HCT116 (cell line): ENCODE results near the gene CPTP. TPM values are rescaled to one million over a fixed set of nuclear protein-coding genes. Genes with fewer than 3 reads are reported as not detected.

Source experiments
- ATAC-seq: fragments of 200-7000 bp; cut with Tn5 transposase; 2 replicates; pipeline ENCODE4 v1.9.1; 2020; ENCODE audit warnings: mild to moderate bottlenecking, moderate library complexity
- BruUV-seq: library from RNA; stranded (reverse); fragments of 400-500 nt; replicated peaks from 2 replicates; lab custom pipeline; 2021; lab: Mats Ljungman, UMichigan
- CTCF ChIA-PET: fragments of 300-600 bp; sonication (Branson Sonifier 250); formaldehyde crosslinking; loops from one replicate; lab custom pipeline; 2021; ENCODE audit warnings: antibody characterized with exemption; lab: Charles Lee
- POLR2A ChIA-PET: fragments of 300-600, 350-600 bp; sonication (Branson Sonifier 250); formaldehyde crosslinking; loops from one replicate; lab custom pipeline; 2021; ENCODE audit warnings: antibody characterized with exemption; lab: Charles Lee
- RAD21 ChIA-PET, 2 experiments: fragments of 300-600 bp; sonication (Branson Sonifier 250); formaldehyde crosslinking; loops; one replicate each; lab custom pipeline; 2023; ENCODE audit warnings: low total read pairs in 2 of 2; ENCODE audit not compliant: uncharacterized antibody in 2 of 2, unreplicated experiment in 2 of 2, low non-redundant PET in 1 of 2; lab: Charles Lee
- DNase-seq: peaks from one replicate; pipeline ENCODE4 v3.0.0-alpha.2; 2010; ENCODE audit warnings: low read depth, low spot score
- H2AFZ ChIP-seq: fragments of 200-600 bp; shearing (Covaris generic), sonication (generic); 2 replicates; pipeline ENCODE4 v1.6.1; 2017; ENCODE audit warnings: low read depth, mixed run types, mixed read lengths, antibody characterized with exemption, low read length; ENCODE audit not compliant: poor library complexity, severe bottlenecking
- H3K27ac ChIP-seq: 2 replicates; pipeline ENCODE4 v1.5.1; 2012; ENCODE audit warnings: low read depth, low read length
- H3K27me3 ChIP-seq: fragments of 200-600 bp; sonication (generic); 2 replicates; pipeline ENCODE4 v1.6.1; 2016; ENCODE audit warnings: mixed run types, low read length, mixed read lengths; ENCODE audit not compliant: insufficient read depth
- H3K36me3 ChIP-seq, 2 experiments: fragments of 200-500 bp in 1 of 2; fragments of 200-600 bp in 1 of 2; sonication (Bioruptor generic) in 1 of 2; sonication (generic) in 1 of 2; 2 replicates each; pipeline versions ENCODE4 v1.5.1 to v1.6.1; 2014 to 2016; ENCODE audit warnings: low read length in 2 of 2, inconsistent platforms in 1 of 2, mixed read lengths in 1 of 2, mixed run types in 1 of 2; ENCODE audit not compliant: insufficient read depth in 2 of 2, control insufficient read depth in 1 of 2
- H3K4me1 ChIP-seq, 2 experiments: fragments of 200-600 bp in 1 of 2; sonication (generic) in 1 of 2; 2 replicates each; pipeline versions ENCODE4 v1.5.1 to v1.6.1; 2012 to 2017; ENCODE audit warnings: low read length in 2 of 2, inconsistent platforms in 1 of 2, mild to moderate bottlenecking in 1 of 2, mixed read lengths in 1 of 2, mixed run types in 1 of 2, moderate library complexity in 1 of 2; ENCODE audit not compliant: insufficient read depth in 2 of 2, control insufficient read depth in 1 of 2
- H3K4me2 ChIP-seq: fragments of 200-600 bp; sonication (generic); 2 replicates; pipeline ENCODE4 v1.6.1; 2017; ENCODE audit warnings: mixed run types, low read length, mixed read lengths
- H3K4me3 ChIP-seq, 2 experiments: fragments of 200-600 bp in 1 of 2; sonication (generic) in 1 of 2; replicated peaks in 1 of 2; 2 replicates each; pipeline ENCODE4 v1.5.1; 2011 to 2016; ENCODE audit warnings: low read length in 2 of 2, control low read depth in 1 of 2, low read depth in 1 of 2, mild to moderate bottlenecking in 1 of 2, mixed read lengths in 1 of 2, mixed run types in 1 of 2
- H3K79me2 ChIP-seq: fragments of 200-600 bp; sonication (generic); 2 replicates; pipeline ENCODE4 v1.6.1; 2017; ENCODE audit warnings: mild to moderate bottlenecking, mixed run types, low read length, moderate library complexity, mixed read lengths; ENCODE audit not compliant: insufficient read depth
- H3K9ac ChIP-seq: fragments of 200-600 bp; sonication (generic); 2 replicates; pipeline ENCODE4 v1.6.1; 2016; ENCODE audit warnings: low read length, mixed read lengths
- H3K9me2 ChIP-seq: fragments of 200-600 bp; sonication (generic), shearing (Covaris generic); 2 replicates; pipeline ENCODE4 v1.6.1; 2017; ENCODE audit warnings: mixed run types, mild to moderate bottlenecking, moderate library complexity; ENCODE audit not compliant: insufficient read depth
- H3K9me3 ChIP-seq, 2 experiments: fragments of 200-500 bp in 1 of 2; fragments of 200-600 bp in 1 of 2; sonication (Bioruptor generic) in 1 of 2; sonication (generic) in 1 of 2; 2 replicates each; pipeline ENCODE4 v1.6.1; 2014 to 2017; ENCODE audit warnings: low read length in 2 of 2, mixed read lengths in 2 of 2, inconsistent platforms in 1 of 2, low read depth in 1 of 2, mild to moderate bottlenecking in 1 of 2, mixed run types in 1 of 2, moderate library complexity in 1 of 2; ENCODE audit not compliant: control insufficient read depth in 1 of 2, insufficient read depth in 1 of 2
- H4K20me1 ChIP-seq: fragments of 200-600 bp; sonication (generic), shearing (Covaris generic); 2 replicates; pipeline ENCODE4 v1.6.1; 2017; ENCODE audit warnings: mixed run types, mild to moderate bottlenecking, moderate library complexity; ENCODE audit not compliant: insufficient read depth
- CBX3 ChIP-seq: IDR thresholded peaks from 2 replicates; pipeline ENCODE4 v1.6.1; 2012; ENCODE audit warnings: low read depth
- CEBPB ChIP-seq: IDR thresholded peaks from 2 replicates; pipeline ENCODE4 v1.6.1; 2012; ENCODE audit warnings: low read depth
- EGR1 ChIP-seq: IDR thresholded peaks from 2 replicates; pipeline ENCODE4 v1.6.1; 2012; ENCODE audit warnings: low read depth
- ELF1 ChIP-seq: IDR thresholded peaks from 2 replicates; pipeline ENCODE4 v1.6.1; 2012; ENCODE audit warnings: low read depth, borderline replicate concordance
- FOSL1 ChIP-seq: IDR thresholded peaks from 2 replicates; pipeline ENCODE4 v1.6.1; 2012; ENCODE audit warnings: low read depth
- POLR2A ChIP-seq: IDR thresholded peaks from 2 replicates; pipeline ENCODE4 v1.7.0; 2011; ENCODE audit warnings: borderline replicate concordance; ENCODE audit not compliant: insufficient read depth, insufficient read length; ENCODE audit errors: extremely low read depth
- POLR2AphosphoS5 ChIP-seq: IDR thresholded peaks from 2 replicates; pipeline ENCODE4 v1.6.1; 2011; ENCODE audit warnings: mild to moderate bottlenecking, low read depth, low read length, moderate library complexity
- SIN3A ChIP-seq: IDR thresholded peaks from 2 replicates; pipeline ENCODE4 v1.6.1; 2012; ENCODE audit warnings: low read depth
- TCF7L2 ChIP-seq: IDR thresholded peaks from 2 replicates; pipeline ENCODE4 v1.7.0; 2011; ENCODE audit warnings: borderline replicate concordance, inconsistent platforms; ENCODE audit not compliant: insufficient read depth, insufficient read length; ENCODE audit errors: extremely low read depth
- YY1 ChIP-seq: IDR thresholded peaks from 2 replicates; pipeline ENCODE4 v1.6.1; 2011; ENCODE audit warnings: low read length, low read depth, moderate library complexity, mild to moderate bottlenecking; ENCODE audit not compliant: insufficient replicate concordance; ENCODE audit errors: extremely low read depth
- ZFX ChIP-seq: fragments of 450-650 bp; IDR thresholded peaks from 2 replicates; pipeline ENCODE4 v1.6.1; 2017
- ZNF274 ChIP-seq: fragments of 200-500 bp; sonication (Bioruptor generic); IDR thresholded peaks from 2 replicates; pipeline ENCODE4 v1.6.1; 2014; ENCODE audit warnings: mild to moderate bottlenecking, low read depth, low read length, inconsistent platforms
- intact Hi-C: fragments of 100-400 bp; cut with micrococcal nuclease; formaldehyde crosslinking; loops from 2 replicates; pipeline ENCODE4 v1.10.0; 2022
- total RNA-seq: library from RNA; stranded (reverse); gene quantifications from one replicate; pipeline ENCODE4 v1.2.1, GENCODE V29; 2021; ENCODE audit not compliant: unreplicated experiment
- TF ChIP-seq, protein P1 (sequence below): IDR thresholded peaks from 2 replicates; pipeline ENCODE4 v1.6.1; 2012

Gene CPTP
- total RNA-seq, 1 experiment from 2014 or later, result 16.3 TPM

DNA sequence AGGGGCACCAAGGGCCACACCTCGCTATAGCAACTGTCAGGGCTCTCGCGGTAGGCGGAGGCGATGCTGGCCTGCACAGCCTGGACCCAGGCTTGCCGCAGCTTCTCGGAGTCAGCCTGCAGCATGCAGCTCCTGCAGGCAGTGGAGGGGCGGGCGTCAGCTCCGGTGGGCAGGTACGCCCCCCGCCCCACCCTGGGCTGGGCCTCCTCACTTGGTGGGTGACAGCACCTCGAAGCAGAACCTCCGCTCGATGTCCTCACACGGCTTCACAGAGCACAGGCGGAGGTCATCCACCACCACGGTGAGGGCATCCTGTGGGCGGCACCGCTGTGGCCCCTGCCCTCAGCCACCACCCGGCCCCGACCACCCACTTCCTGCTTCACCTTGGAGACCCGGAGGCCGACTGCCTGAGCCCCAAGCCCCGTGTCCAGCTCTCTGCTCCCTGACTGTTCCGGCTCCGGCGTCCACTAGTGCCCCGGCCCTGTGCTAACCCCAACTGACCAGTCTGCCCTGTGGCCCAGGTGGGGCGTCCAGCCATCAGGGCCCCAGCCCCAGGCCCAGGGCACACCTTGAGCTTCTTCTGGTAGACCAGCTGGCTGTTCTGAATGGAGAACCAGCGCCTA is 26.7 kb upstream of the CPTP start:
- Histone ChIP-seq H3K79me2 (no peaks in the 10 kb centered on the region), H3K36me3 (no peaks in the 10 kb centered on the region), H4K20me1 (no peaks in the 10 kb centered on the region), H3K4me3 (no peak overlapping the region), H2AFZ (no peak overlapping the region), H3K4me1 (peaks cover 0 to 15% of the 10 kb centered on the region in 2 experiments; a peak in 2 of 4 replicates), H3K9ac (no peak overlapping the region), H3K27ac (no peak overlapping the region), H3K9me2 (no peaks in the 10 kb centered on the region), H3K9me3 (no peaks in the 10 kb centered on the region), H3K27me3 (no peaks in the 10 kb centered on the region), H3K4me2 (no peak overlapping the region)
- POLR2A ChIA-PET, result no interaction called here
- intact Hi-C loops, result no loop called here
- no TSS peak for BruUV-seq
- ATAC-seq (no peak), DNase-seq (no peak)
- CTCF ChIA-PET, result no interaction called here
- TF ChIP-seq YY1, result no peak
- TF ChIP-seq ZNF274, result no peak
- no peak for TF ChIP-seq ZFX
- no peak for TF ChIP-seq POLR2AphosphoS5
- TF ChIP-seq CEBPB, result no peak
- TF ChIP-seq ELF1, result no peak
- TF ChIP-seq FOSL1, result no peak
- TF ChIP-seq CBX3, result no peak
- TF ChIP-seq EGR1, result no peak
- no peak for TF ChIP-seq SIN3A
- no peak for TF ChIP-seq POLR2A
- TF ChIP-seq TCF7L2, result no peak
- TF ChIP-seq, protein P1, sequence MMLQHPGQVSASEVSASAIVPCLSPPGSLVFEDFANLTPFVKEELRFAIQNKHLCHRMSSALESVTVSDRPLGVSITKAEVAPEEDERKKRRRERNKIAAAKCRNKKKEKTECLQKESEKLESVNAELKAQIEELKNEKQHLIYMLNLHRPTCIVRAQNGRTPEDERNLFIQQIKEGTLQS, result no peak
- RAD21 ChIA-PET, result no interaction called here
